ENCODE results near the gene DDIAS.
A peak's percentile ranks its signal among the peaks of the same experiment; 100 is the strongest.

The DDIAS gene

DNA sequence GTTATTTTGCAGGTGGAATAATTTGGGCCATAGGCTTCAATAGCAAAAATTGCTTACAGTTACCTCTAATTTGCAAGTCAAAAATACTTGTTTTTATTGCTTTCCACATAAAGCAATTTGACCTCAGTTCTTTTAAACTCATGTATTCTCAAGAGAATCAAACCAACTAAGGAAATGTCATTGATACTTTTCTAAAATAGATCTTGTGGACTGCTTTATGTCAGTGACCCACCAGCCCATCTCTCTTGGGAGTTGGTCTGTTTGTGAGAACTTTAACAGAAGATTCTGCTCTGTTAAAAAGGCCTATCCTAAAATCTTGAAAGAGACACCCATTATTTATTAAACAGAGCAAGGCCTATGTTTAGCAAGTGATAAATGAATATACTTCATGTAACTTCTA is 75.2 kb downstream of the DDIAS start:
- H3K27ac ChIP-seq (ENCODE audit: low read depth, low read length, poor library complexity, severe bottlenecking) = peak overlapping the region; percentile 56
- H3K9me3 ChIP-seq (ENCODE audit: low read length) = no peaks in the 10 kb centered on the region
- no peak overlapping the region for H3K9ac ChIP-seq (ENCODE audit: low read length)
- H3K4me1 ChIP-seq (ENCODE audit: insufficient read depth, low read length, severe bottlenecking) = peaks cover 51% of the 10 kb centered on the region
- H3K4me2 ChIP-seq (ENCODE audit: low read length) = 0 out of 2 replicates have a peak overlapping the region, but pooled peaks have one; percentile 2
- TF ChIP-seq EZH2 (IDR thresholded peaks at IDR 0.05; ENCODE audit: borderline replicate concordance, low read length) (no peak), CTCF (IDR thresholded peaks at IDR 0.05; ENCODE audit: low read length) (no peak)
- no peaks in the 10 kb centered on the region for H3K27me3 ChIP-seq (ENCODE audit: insufficient read depth, low read length)
- H3K36me3 ChIP-seq (ENCODE audit: insufficient read depth, low read length) = peaks cover 23% of the 10 kb centered on the region
- H3K4me3 ChIP-seq (ENCODE audit: low read depth, low read length, poor library complexity, severe bottlenecking) = no peak overlapping the region
- no peak overlapping the region for H2AFZ ChIP-seq (ENCODE audit: low read length)
- H3K79me2 ChIP-seq (ENCODE audit: insufficient read depth, low read length) = no peaks in the 10 kb centered on the region
- no peaks in the 10 kb centered on the region for H4K20me1 ChIP-seq (ENCODE audit: insufficient read depth, low read length)
- H3K9me2 ChIP-seq (ENCODE audit: low read depth, low read length) = no peaks in the 10 kb centered on the region
- H3F3A ChIP-seq (ENCODE audit: insufficient read depth, low read length) = no peaks in the 10 kb centered on the region

GRCh38 chr11:82978422-82979099 is 77.0 kb downstream of the DDIAS start:
- H3K27ac ChIP-seq (ENCODE audit: low read depth, low read length, poor library complexity, severe bottlenecking) = no peak overlapping the region

GRCh38 chr11:82979824-82980223 is 78.3 kb downstream of the DDIAS start:
- Histone ChIP-seq H4K20me1 (ENCODE audit: insufficient read depth, low read length) (no peaks in the 10 kb centered on the region), H3K4me1 (ENCODE audit: insufficient read depth, low read length, severe bottlenecking) (peaks cover 25% of the 10 kb centered on the region), H3K36me3 (ENCODE audit: insufficient read depth, low read length) (peaks cover 45% of the 10 kb centered on the region), H3F3A (ENCODE audit: insufficient read depth, low read length) (no peaks in the 10 kb centered on the region), H3K9me2 (ENCODE audit: low read depth, low read length) (no peaks in the 10 kb centered on the region), H3K9me3 (ENCODE audit: low read length) (no peaks in the 10 kb centered on the region), H3K27me3 (ENCODE audit: insufficient read depth, low read length) (no peaks in the 10 kb centered on the region), H3K27ac (ENCODE audit: low read depth, low read length, poor library complexity, severe bottlenecking) (no peak overlapping the region), H3K9ac (ENCODE audit: low read length) (no peak overlapping the region), H3K4me2 (ENCODE audit: low read length) (no peak overlapping the region), H2AFZ (ENCODE audit: low read length) (no peak overlapping the region), H3K79me2 (ENCODE audit: insufficient read depth, low read length) (no peaks in the 10 kb centered on the region), H3K4me3 (ENCODE audit: low read depth, low read length, poor library complexity, severe bottlenecking) (no peak overlapping the region)
- no peak for TF ChIP-seq CTCF (IDR thresholded peaks at IDR 0.05; ENCODE audit: low read length)

More at GRCh38 chr11:82978422-82979099, 77.0 kb downstream of the DDIAS start:
- Histone ChIP-seq H3K9ac (ENCODE audit: low read length) (no peak overlapping the region), H3K27me3 (ENCODE audit: insufficient read depth, low read length) (no peaks in the 10 kb centered on the region), H3F3A (ENCODE audit: insufficient read depth, low read length) (no peaks in the 10 kb centered on the region), H4K20me1 (ENCODE audit: insufficient read depth, low read length) (no peaks in the 10 kb centered on the region), H3K4me2 (ENCODE audit: low read length) (no peak overlapping the region), H3K9me3 (ENCODE audit: low read length) (no peaks in the 10 kb centered on the region), H3K79me2 (ENCODE audit: insufficient read depth, low read length) (no peaks in the 10 kb centered on the region), H3K36me3 (ENCODE audit: insufficient read depth, low read length) (peaks cover 32% of the 10 kb centered on the region), H2AFZ (ENCODE audit: low read length) (no peak overlapping the region), H3K4me1 (ENCODE audit: insufficient read depth, low read length, severe bottlenecking) (peaks cover 38% of the 10 kb centered on the region), H3K4me3 (ENCODE audit: low read depth, low read length, poor library complexity, severe bottlenecking) (no peak overlapping the region), H3K9me2 (ENCODE audit: low read depth, low read length) (no peaks in the 10 kb centered on the region)
- TF ChIP-seq EZH2 (IDR thresholded peaks at IDR 0.05; ENCODE audit: borderline replicate concordance, low read length) (no peak), CTCF (IDR thresholded peaks at IDR 0.05; ENCODE audit: low read length) (no peak)
